ENCODE results near the gene ERC2.

GRCh38 chr3:56110886-56111285 lies 357.4 kb downstream of the ERC2 start:
- TF ChIP-seq, protein P1, sequence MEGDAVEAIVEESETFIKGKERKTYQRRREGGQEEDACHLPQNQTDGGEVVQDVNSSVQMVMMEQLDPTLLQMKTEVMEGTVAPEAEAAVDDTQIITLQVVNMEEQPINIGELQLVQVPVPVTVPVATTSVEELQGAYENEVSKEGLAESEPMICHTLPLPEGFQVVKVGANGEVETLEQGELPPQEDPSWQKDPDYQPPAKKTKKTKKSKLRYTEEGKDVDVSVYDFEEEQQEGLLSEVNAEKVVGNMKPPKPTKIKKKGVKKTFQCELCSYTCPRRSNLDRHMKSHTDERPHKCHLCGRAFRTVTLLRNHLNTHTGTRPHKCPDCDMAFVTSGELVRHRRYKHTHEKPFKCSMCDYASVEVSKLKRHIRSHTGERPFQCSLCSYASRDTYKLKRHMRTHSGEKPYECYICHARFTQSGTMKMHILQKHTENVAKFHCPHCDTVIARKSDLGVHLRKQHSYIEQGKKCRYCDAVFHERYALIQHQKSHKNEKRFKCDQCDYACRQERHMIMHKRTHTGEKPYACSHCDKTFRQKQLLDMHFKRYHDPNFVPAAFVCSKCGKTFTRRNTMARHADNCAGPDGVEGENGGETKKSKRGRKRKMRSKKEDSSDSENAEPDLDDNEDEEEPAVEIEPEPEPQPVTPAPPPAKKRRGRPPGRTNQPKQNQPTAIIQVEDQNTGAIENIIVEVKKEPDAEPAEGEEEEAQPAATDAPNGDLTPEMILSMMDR (IDR thresholded peaks at IDR 0.05), result no peak
- no peak for TF ChIP-seq POLR2A (IDR thresholded peaks at IDR 0.05)
- no peak for TF ChIP-seq POLR2AphosphoS5 (IDR thresholded peaks at IDR 0.05)
